Measurements from ENCODE around the gene HIVEP2. TPM values are rescaled to one million over a fixed set of nuclear protein-coding genes. Genes with fewer than 3 reads are reported as not detected.

Gene HIVEP2
- total RNA-seq, 3 donors from 2014 or later (not counting 1 experiment from before 2014, with no cell fraction given): 14.6 to 21.6 (median 18.7) TPM

GRCh38 chr6:142834853-142835252, 110.1 kb downstream of the HIVEP2 start:
- TF ChIP-seq CTCF (IDR thresholded peaks at IDR 0.05): no peak
- H3K9me3 Mint-ChIP-seq: no peaks in the 10 kb centered on the region
- Histone ChIP-seq H3K27me3 (ENCODE audit: control insufficient read depth, insufficient read depth, low read length) (no peaks in the 10 kb centered on the region), H3K4me1 (ENCODE audit: control insufficient read depth, insufficient read depth, low read length) (no peaks in the 10 kb centered on the region), H3K36me3 (ENCODE audit: control insufficient read depth, insufficient read depth, low read length) (peaks cover 7% of the 10 kb centered on the region), H3K4me3 (ENCODE audit: low read length) (no peak overlapping the region), H3K27ac (ENCODE audit: low read length) (no peak overlapping the region), H3K9me3 (ENCODE audit: control insufficient read depth, insufficient read depth, low read length) (no peaks in the 10 kb centered on the region)
- peak overlapping the region in 1 of 2 donors; percentile 27 for H3K27ac Mint-ChIP-seq
- no peaks in the 10 kb centered on the region for H3K36me3 Mint-ChIP-seq
- no peak for DNase-seq
- ATAC-seq: no peak
- 93% methylated on average over 3 of the region's 3 CpGs for WGBS (ENCODE audit: insufficient coverage)
- H3K4me1 Mint-ChIP-seq: peaks cover 5 to 9% of the 10 kb centered on the region in 2 donors
- H3K4me3 Mint-ChIP-seq: no peak overlapping the region
- intact Hi-C loops (cut with micrococcal nuclease): no loop called here
- no peaks in the 10 kb centered on the region for H3K27me3 Mint-ChIP-seq (ENCODE audit: low read depth in 2 of 2)

- H3K27ac ChIP-seq (ENCODE audit: low read length): no peak overlapping the region
- TF ChIP-seq CTCF (IDR thresholded peaks at IDR 0.05): no peak
- no peaks in the 10 kb centered on the region for H3K4me1 ChIP-seq (ENCODE audit: control insufficient read depth, insufficient read depth, low read length)
- no peak overlapping the region for H3K4me3 ChIP-seq (ENCODE audit: low read length)
- no peaks in the 10 kb centered on the region for H3K27me3 ChIP-seq (ENCODE audit: control insufficient read depth, insufficient read depth, low read length)
- no peaks in the 10 kb centered on the region for H3K27me3 Mint-ChIP-seq (ENCODE audit: low read depth in 2 of 2)
- H3K4me3 Mint-ChIP-seq: no peak overlapping the region
- WGBS (ENCODE audit: insufficient coverage): no CpG with 5 or more reads among the region's 2 CpGs
- no peaks in the 10 kb centered on the region for H3K36me3 Mint-ChIP-seq
- intact Hi-C loops (cut with micrococcal nuclease): no loop called here
- H3K9me3 ChIP-seq (ENCODE audit: control insufficient read depth, insufficient read depth, low read length): no peaks in the 10 kb centered on the region
- peaks cover 7% of the 10 kb centered on the region for H3K36me3 ChIP-seq (ENCODE audit: control insufficient read depth, insufficient read depth, low read length)
- H3K9me3 Mint-ChIP-seq: no peaks in the 10 kb centered on the region
- H3K4me1 Mint-ChIP-seq: peaks cover 5% of the 10 kb centered on the region in 2 donors
- ATAC-seq (no peak), DNase-seq (no peak)
- H3K27ac Mint-ChIP-seq: no peak overlapping the region
These were observed 111.2 kb downstream of the HIVEP2 start for GRCh38 chr6:142833798-142834197.

- Mint-ChIP-seq H3K9me3 (no peaks in the 10 kb centered on the region), H3K27ac (no peak overlapping the region), H3K4me3 (no peak overlapping the region), H3K36me3 (no peaks in the 10 kb centered on the region), H3K27me3 (ENCODE audit: low read depth in 2 of 2) (no peaks in the 10 kb centered on the region), H3K4me1 (peaks cover 5% of the 10 kb centered on the region in 2 donors)
- ATAC-seq (no peak), DNase-seq (no peak)
- WGBS (ENCODE audit: insufficient coverage): no CpG with 5 or more reads among the region's 1 CpG
- Histone ChIP-seq H3K4me3 (ENCODE audit: low read length) (no peak overlapping the region), H3K36me3 (ENCODE audit: control insufficient read depth, insufficient read depth, low read length) (peaks cover 7% of the 10 kb centered on the region), H3K27me3 (ENCODE audit: control insufficient read depth, insufficient read depth, low read length) (no peaks in the 10 kb centered on the region), H3K9me3 (ENCODE audit: control insufficient read depth, insufficient read depth, low read length) (no peaks in the 10 kb centered on the region), H3K4me1 (ENCODE audit: control insufficient read depth, insufficient read depth, low read length) (no peaks in the 10 kb centered on the region), H3K27ac (ENCODE audit: low read length) (no peak overlapping the region)
- TF ChIP-seq CTCF (IDR thresholded peaks at IDR 0.05): no peak
- intact Hi-C loops (cut with micrococcal nuclease): no loop called here
These were observed 111.9 kb downstream of the HIVEP2 start for GRCh38 chr6:142833054-142833453.

- no peaks in the 10 kb centered on the region for H3K27me3 Mint-ChIP-seq (ENCODE audit: low read depth in 2 of 2)
- intact Hi-C loops (cut with micrococcal nuclease): no loop called here
- Histone ChIP-seq H3K4me1 (ENCODE audit: control insufficient read depth, insufficient read depth, low read length) (no peaks in the 10 kb centered on the region), H3K9me3 (ENCODE audit: control insufficient read depth, insufficient read depth, low read length) (no peaks in the 10 kb centered on the region), H3K27me3 (ENCODE audit: control insufficient read depth, insufficient read depth, low read length) (no peaks in the 10 kb centered on the region), H3K4me3 (ENCODE audit: low read length) (no peak overlapping the region), H3K36me3 (ENCODE audit: control insufficient read depth, insufficient read depth, low read length) (peaks cover 7% of the 10 kb centered on the region), H3K27ac (ENCODE audit: low read length) (no peak overlapping the region)
- TF ChIP-seq CTCF (IDR thresholded peaks at IDR 0.05): no peak
- DNase-seq (no peak), ATAC-seq (no peak)
- no peak overlapping the region for H3K27ac Mint-ChIP-seq
- no peaks in the 10 kb centered on the region for H3K36me3 Mint-ChIP-seq
- no peak overlapping the region for H3K4me3 Mint-ChIP-seq
- 98% methylated on average over 6 of the region's 6 CpGs for WGBS (ENCODE audit: insufficient coverage)
- H3K4me1 Mint-ChIP-seq: peaks cover 0 to 9% of the 10 kb centered on the region in 2 donors
- no peaks in the 10 kb centered on the region for H3K9me3 Mint-ChIP-seq
These were observed 114.2 kb downstream of the HIVEP2 start for GRCh38 chr6:142830807-142831206.

Measured in natural killer cell (primary cell).